Stimulated activated CD8-positive, alpha-beta memory T cell treated with anti-CD3 and anti-CD28 coated beads, Interleukin-4, amount 100 ng/mL, for 1 hour (primary cell): ENCODE data around the gene PYGB.

Experiments used
- DNase-seq, 2 donors: peaks; one replicate each; pipeline ENCODE4 v3.0.0-alpha.2; 2020; ENCODE audit warnings: low read depth in 2 of 2, low spot score in 1 of 2

PYGB gene

GRCh38 chr20:25280574-25281535 lies 33.0 kb downstream of the PYGB start:
- DNase-seq: no peak

- no peak for DNase-seq
Observed at GRCh38 chr20:25281541-25281991, 33.7 kb downstream of the PYGB start.

GRCh38 chr20:25282034-25282781 lies 34.3 kb downstream of the PYGB start:
- DNase-seq: no peak

GRCh38 chr20:25282796-25283195 lies 34.9 kb downstream of the PYGB start:
- DNase-seq: no peak

GRCh38 chr20:25283221-25283951 lies 35.5 kb downstream of the PYGB start:
- no peak for DNase-seq

- no peak for DNase-seq
Observed at GRCh38 chr20:25284131-25284601, 36.3 kb downstream of the PYGB start.

- DNase-seq: no peak
Observed at GRCh38 chr20:25285091-25285647, 37.3 kb downstream of the PYGB start.

- DNase-seq: no peak
Observed at GRCh38 chr20:25285856-25286798, 38.2 kb downstream of the PYGB start.

GRCh38 chr20:25286917-25287316 lies 39.0 kb downstream of the PYGB start:
- DNase-seq: no peak

GRCh38 chr20:25287631-25288290 lies 39.9 kb downstream of the PYGB start:
- DNase-seq: no peak

GRCh38 chr20:25288291-25289181 lies 40.7 kb downstream of the PYGB start:
- DNase-seq: no peak

- DNase-seq: no peak
Observed at GRCh38 chr20:25289886-25290597, 42.2 kb downstream of the PYGB start.

GRCh38 chr20:25290646-25291431 lies 43.0 kb downstream of the PYGB start:
- DNase-seq: no peak

GRCh38 chr20:25291432-25292133 lies 43.7 kb downstream of the PYGB start:
- DNase-seq: no peak

- DNase-seq: no peak
Observed at GRCh38 chr20:25292176-25292891, 44.4 kb downstream of the PYGB start.

GRCh38 chr20:25293507-25293906 lies 45.6 kb downstream of the PYGB start:
- DNase-seq: no peak
